IMR-90 (cell line): ENCODE results near the gene RAPSN.

Source experiments
- BHLHE40 ChIP-seq: fragments of 150-350 bp; IDR thresholded peaks from 2 replicates; pipeline ENCODE4 v1.6.1; 2016; ENCODE audit warnings: mild to moderate bottlenecking, low read depth, low read length
- CEBPB ChIP-seq: IDR thresholded peaks from 2 replicates; pipeline ENCODE4 v1.6.1; 2012; ENCODE audit warnings: low read depth, low read length, improper control_type of control experiment
- CTCF ChIP-seq: conservative IDR thresholded peaks from 2 replicates; pipeline ENCODE4 v1.5.1; 2012; ENCODE audit warnings: mild to moderate bottlenecking, low read depth, low read length, improper control_type of control experiment
- ELK1 ChIP-seq: fragments of 150-350 bp; IDR thresholded peaks from 2 replicates; pipeline ENCODE4 v1.6.1; 2016; ENCODE audit warnings: low read depth, mild to moderate bottlenecking, low read length, moderate library complexity, borderline replicate concordance
- MAFK ChIP-seq: IDR thresholded peaks from 2 replicates; pipeline ENCODE4 v1.6.1; 2012; ENCODE audit warnings: low read depth, low read length, improper control_type of control experiment
- MAZ ChIP-seq: IDR thresholded peaks from 2 replicates; pipeline ENCODE4 v1.6.1; 2012; ENCODE audit warnings: low read depth, mild to moderate bottlenecking, low read length, improper control_type of control experiment, moderate library complexity, borderline replicate concordance
- MXI1 ChIP-seq: IDR thresholded peaks from 2 replicates; pipeline ENCODE4 v1.6.1; 2012; ENCODE audit warnings: low read depth, mild to moderate bottlenecking, low read length, moderate library complexity, borderline replicate concordance
- NFE2L2 ChIP-seq: fragments of 150-350 bp; IDR thresholded peaks from 2 replicates; pipeline ENCODE4 v1.6.1; 2016; ENCODE audit warnings: low read depth, mild to moderate bottlenecking, low read length
- POLR2A ChIP-seq: IDR thresholded peaks from 2 replicates; pipeline ENCODE4 v1.6.1; 2012; ENCODE audit warnings: mild to moderate bottlenecking, low read depth, low read length
- RAD21 ChIP-seq: IDR thresholded peaks from 2 replicates; pipeline ENCODE4 v1.6.1; 2012; ENCODE audit warnings: low read length, improper control_type of control experiment
- RFX5 ChIP-seq: IDR thresholded peaks from 2 replicates; pipeline ENCODE4 v1.8.0; 2012; ENCODE audit warnings: low read depth, mild to moderate bottlenecking, low read length, moderate library complexity
- TF ChIP-seq, protein P1 (sequence below): fragments of 150-350 bp; IDR thresholded peaks from 2 replicates; pipeline ENCODE4 v1.6.1; 2017; ENCODE audit warnings: mild to moderate bottlenecking, antibody characterized with exemption, low read length, low read depth

GRCh38 chr11:47431356-47432083, 17.4 kb downstream of the RAPSN start:
- TF ChIP-seq CTCF (no peak), BHLHE40 (no peak), POLR2A (no peak), NFE2L2 (no peak), MAZ (no peak), MXI1 (no peak), CEBPB (no peak), RAD21 (no peak), MAFK (no peak), RFX5 (no peak), ELK1 (no peak)
- TF ChIP-seq, protein P1, sequence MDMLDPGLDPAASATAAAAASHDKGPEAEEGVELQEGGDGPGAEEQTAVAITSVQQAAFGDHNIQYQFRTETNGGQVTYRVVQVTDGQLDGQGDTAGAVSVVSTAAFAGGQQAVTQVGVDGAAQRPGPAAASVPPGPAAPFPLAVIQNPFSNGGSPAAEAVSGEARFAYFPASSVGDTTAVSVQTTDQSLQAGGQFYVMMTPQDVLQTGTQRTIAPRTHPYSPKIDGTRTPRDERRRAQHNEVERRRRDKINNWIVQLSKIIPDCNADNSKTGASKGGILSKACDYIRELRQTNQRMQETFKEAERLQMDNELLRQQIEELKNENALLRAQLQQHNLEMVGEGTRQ, result no peak
